Upper lobe of right lung (tissue), 1 donor: ENCODE data around the gene CNTN4. TPM values are rescaled to one million over a fixed set of nuclear protein-coding genes. Genes with fewer than 3 reads are reported as not detected.

ENCODE experiments used
- ATAC-seq: fragments of 200-7000 bp; cut with Tn5 transposase; one replicate; pipeline ENCODE4 v1.9.1; 2020; ENCODE audit warnings: mild to moderate bottlenecking, moderate library complexity
- DNase-seq: peaks from one replicate; pipeline ENCODE4 v3.0.0-alpha.2; 2020
- H3K27ac ChIP-seq: fragments of 200-600 bp; one replicate; pipeline ENCODE4 v1.8.0; 2022
- H3K27me3 ChIP-seq: fragments of 200-600 bp; one replicate; pipeline ENCODE4 v1.8.0; 2022; ENCODE audit warnings: mild to moderate bottlenecking
- H3K36me3 ChIP-seq: fragments of 200-600 bp; one replicate; pipeline ENCODE4 v1.8.0; 2022
- H3K4me1 ChIP-seq: fragments of 200-600 bp; one replicate; pipeline ENCODE4 v1.8.0; 2022
- H3K4me3 ChIP-seq: fragments of 200-600 bp; one replicate; pipeline ENCODE4 v1.8.0; 2022; ENCODE audit warnings: mild to moderate bottlenecking
- H3K9me3 ChIP-seq: fragments of 200-600 bp; one replicate; pipeline ENCODE4 v1.8.0; 2022
- intact Hi-C: fragments of 100-400 bp; cut with DNase I; formaldehyde crosslinking; loops from one replicate; pipeline ENCODE4 v1.11.0; 2022
- total RNA-seq: library from RNA; stranded (reverse); fragmentation: NEBNext Ultra II Directional; extraction: Animal tissue kit (Norgen Biotek cat#: 25700); gene quantifications from one replicate; pipeline ENCODE4 v1.2.1, GENCODE V29; 2021
- TF ChIP-seq, protein P1 (sequence below): fragments of 200-600 bp; IDR thresholded peaks from one replicate; pipeline ENCODE4 v1.8.0; 2022; ENCODE audit warnings: antibody characterized with exemption
- donor health status: DM: no; HTN: yes; CAD: no; lungs with severe emphysema.

Gene CNTN4
- total RNA-seq, 1 donor from 2014 or later = 11.3 TPM

DNA sequence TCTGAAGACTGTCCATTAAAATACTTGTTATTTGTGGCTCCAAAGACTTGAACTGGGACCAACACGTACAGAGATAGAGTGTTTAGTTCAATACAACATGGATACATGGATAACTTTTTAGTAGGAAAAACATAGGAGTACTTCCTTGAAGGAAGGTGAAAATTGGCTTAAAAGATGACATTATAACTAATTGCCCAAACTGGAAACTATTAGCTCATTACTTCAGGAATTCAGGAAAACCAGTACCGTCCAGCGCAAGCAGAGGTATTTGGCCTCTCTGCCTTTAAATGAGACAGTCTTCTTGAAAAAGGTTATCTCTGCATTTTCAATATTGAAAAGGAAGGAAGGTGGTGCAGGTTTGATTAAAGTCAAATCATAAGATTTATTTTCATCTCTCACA is 777.0 kb downstream of the CNTN4 start:
- Histone ChIP-seq H3K27ac (no peak overlapping the region), H3K27me3 (no peaks in the 10 kb centered on the region)

DNA sequence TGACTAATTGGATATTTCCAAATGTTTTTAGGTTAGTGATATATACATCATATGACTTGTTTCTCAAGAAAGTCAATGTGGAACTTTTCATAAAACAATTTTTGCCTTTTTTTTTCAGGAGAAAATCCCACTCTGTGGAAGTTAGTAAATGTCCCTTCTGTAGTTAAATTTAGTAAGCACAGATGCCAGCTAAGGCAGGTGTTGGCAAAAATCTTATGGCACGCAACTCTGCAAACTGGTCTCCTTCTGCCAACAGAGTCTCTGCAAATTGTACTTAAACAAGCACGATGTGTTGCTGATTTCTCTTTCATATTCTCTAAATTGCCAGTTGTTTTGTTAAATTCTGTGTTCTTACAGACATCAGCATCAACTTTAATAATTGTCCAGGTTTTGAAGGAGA is 777.7 kb downstream of the CNTN4 start:
- H3K36me3 ChIP-seq = no peaks in the 10 kb centered on the region
- intact Hi-C loops = no loop called here

More for the DNA sequence above, 777.0 kb downstream of the CNTN4 start:
- intact Hi-C loops = no loop called here
- Histone ChIP-seq H3K9me3 (no peaks in the 10 kb centered on the region), H3K4me3 (no peak overlapping the region), H3K4me1 (no peaks in the 10 kb centered on the region), H3K36me3 (no peaks in the 10 kb centered on the region)
- no peak for ATAC-seq
- TF ChIP-seq, protein P1, sequence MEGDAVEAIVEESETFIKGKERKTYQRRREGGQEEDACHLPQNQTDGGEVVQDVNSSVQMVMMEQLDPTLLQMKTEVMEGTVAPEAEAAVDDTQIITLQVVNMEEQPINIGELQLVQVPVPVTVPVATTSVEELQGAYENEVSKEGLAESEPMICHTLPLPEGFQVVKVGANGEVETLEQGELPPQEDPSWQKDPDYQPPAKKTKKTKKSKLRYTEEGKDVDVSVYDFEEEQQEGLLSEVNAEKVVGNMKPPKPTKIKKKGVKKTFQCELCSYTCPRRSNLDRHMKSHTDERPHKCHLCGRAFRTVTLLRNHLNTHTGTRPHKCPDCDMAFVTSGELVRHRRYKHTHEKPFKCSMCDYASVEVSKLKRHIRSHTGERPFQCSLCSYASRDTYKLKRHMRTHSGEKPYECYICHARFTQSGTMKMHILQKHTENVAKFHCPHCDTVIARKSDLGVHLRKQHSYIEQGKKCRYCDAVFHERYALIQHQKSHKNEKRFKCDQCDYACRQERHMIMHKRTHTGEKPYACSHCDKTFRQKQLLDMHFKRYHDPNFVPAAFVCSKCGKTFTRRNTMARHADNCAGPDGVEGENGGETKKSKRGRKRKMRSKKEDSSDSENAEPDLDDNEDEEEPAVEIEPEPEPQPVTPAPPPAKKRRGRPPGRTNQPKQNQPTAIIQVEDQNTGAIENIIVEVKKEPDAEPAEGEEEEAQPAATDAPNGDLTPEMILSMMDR = no peak
- DNase-seq = no peak

DNA sequence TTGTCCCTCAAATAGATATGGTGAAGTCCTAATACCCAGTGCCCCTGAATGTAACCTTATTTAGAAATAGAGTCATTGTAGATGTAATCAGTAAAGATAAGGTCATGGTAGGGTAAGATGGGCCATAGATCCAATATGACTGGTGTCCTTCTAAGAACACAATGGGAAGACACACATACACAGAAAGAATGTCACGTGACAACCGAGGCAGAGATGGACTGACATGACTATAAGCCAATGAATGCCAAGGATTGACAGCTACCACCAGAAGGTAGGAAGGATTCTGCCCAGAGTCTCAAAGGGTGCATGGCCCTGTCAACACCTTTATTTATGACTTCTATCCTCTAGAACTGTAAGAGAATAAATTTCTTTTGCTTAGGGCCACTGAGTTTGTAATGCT is 780.4 kb downstream of the CNTN4 start:
- no peaks in the 10 kb centered on the region for H3K36me3 ChIP-seq
- TF ChIP-seq, protein P1 = no peak
- intact Hi-C loops = no loop called here
- no peaks in the 10 kb centered on the region for H3K4me1 ChIP-seq
- no peak overlapping the region for H3K4me3 ChIP-seq
- H3K27me3 ChIP-seq = no peaks in the 10 kb centered on the region
- ATAC-seq (no peak), DNase-seq (no peak)
- H3K27ac ChIP-seq = no peak overlapping the region
- no peaks in the 10 kb centered on the region for H3K9me3 ChIP-seq

More for the DNA sequence above, 777.7 kb downstream of the CNTN4 start:
- no peaks in the 10 kb centered on the region for H3K4me1 ChIP-seq
- H3K4me3 ChIP-seq = no peak overlapping the region
- TF ChIP-seq, protein P1 = no peak
- ATAC-seq (no peak), DNase-seq (no peak)
- H3K27me3 ChIP-seq = no peaks in the 10 kb centered on the region
- H3K27ac ChIP-seq = no peak overlapping the region
- no peaks in the 10 kb centered on the region for H3K9me3 ChIP-seq

DNA sequence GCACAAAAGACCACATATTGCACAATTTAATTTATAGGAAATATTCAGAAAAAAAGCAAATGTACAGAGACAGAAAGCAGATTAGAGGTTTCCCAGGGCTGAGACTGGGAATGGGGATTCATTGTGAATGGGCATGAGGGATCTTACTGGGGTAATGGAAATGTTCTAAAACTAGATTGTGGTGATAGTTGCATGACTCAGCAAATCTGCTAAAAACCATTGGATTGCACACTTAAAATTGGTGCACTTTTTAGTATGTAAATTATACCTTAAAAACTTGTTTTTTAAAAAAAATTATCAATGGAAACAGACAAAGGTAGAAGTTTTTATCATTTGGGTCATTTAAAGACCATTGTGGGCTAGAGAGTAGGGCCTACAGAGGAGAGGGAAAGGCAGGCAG is 780.9 kb downstream of the CNTN4 start:
- Histone ChIP-seq H3K9me3 (no peaks in the 10 kb centered on the region), H3K27ac (no peak overlapping the region), H3K36me3 (no peaks in the 10 kb centered on the region), H3K4me1 (no peaks in the 10 kb centered on the region), H3K27me3 (no peaks in the 10 kb centered on the region), H3K4me3 (no peak overlapping the region)
- no peak for DNase-seq
- ATAC-seq = no peak
- TF ChIP-seq, protein P1 = no peak
- intact Hi-C loops = no loop called here

DNA sequence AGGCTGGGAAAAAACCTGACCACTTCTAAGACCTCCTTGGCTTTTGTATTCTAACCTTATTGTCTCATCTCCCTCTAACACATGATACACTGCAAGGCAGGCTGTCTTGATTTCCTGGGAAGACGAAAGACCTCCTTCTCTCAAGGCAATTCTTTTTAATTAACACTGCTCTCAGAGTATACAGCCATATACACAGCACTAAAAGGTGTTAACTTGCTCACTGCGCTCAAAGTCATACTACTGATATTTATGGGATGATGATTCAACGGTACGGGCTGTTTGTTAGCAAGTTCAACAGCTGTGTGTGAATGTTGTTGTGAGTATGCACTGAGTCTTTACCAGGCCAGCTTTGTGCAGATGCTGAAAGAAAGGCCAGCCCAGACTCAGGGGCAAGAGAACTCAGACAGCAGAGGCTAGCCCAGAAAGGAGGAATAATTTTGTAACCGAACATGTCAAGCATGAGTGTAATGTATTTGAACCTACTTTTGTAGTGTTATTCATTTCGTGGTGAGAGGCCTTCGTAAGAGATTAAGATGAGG is 781.6 kb downstream of the CNTN4 start:
- TF ChIP-seq, protein P1 = no peak
- Histone ChIP-seq H3K4me1 (no peaks in the 10 kb centered on the region), H3K36me3 (no peaks in the 10 kb centered on the region), H3K9me3 (no peaks in the 10 kb centered on the region), H3K27me3 (no peaks in the 10 kb centered on the region), H3K27ac (no peak overlapping the region), H3K4me3 (no peak overlapping the region)
- DNase-seq = no peak
- intact Hi-C loops = no loop called here
- no peak for ATAC-seq

DNA sequence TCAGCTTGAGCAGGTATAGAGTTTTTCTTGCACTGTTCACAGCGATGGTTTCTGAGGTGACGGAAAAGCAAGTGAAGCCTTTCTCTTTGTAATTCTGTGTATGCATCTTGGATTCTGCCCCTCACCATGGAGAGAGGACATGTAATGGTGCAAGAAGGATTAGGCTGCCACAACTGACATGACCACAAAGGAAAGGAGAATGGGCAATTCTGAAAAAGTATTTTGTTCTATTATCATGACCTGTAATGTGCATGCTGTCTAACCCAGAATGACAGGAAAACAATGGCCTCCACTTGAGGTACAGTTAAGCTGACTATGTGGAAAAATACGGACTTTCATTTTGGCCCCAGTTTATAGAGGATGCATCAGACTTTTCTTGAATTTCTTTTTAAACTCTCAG is 784.6 kb downstream of the CNTN4 start:
- Histone ChIP-seq H3K27ac (no peak overlapping the region), H3K9me3 (no peaks in the 10 kb centered on the region), H3K4me3 (no peak overlapping the region), H3K4me1 (no peaks in the 10 kb centered on the region), H3K27me3 (no peaks in the 10 kb centered on the region), H3K36me3 (no peaks in the 10 kb centered on the region)
- ATAC-seq (no peak), DNase-seq (no peak)
- TF ChIP-seq, protein P1 = no peak
- intact Hi-C loops = no loop called here
